HG02623 (cell line): ENCODE measurements around the gene TMEM150B.

Experiments used
- ATAC-seq: cut with Tn5 transposase; IDR thresholded peaks from one replicate; pipeline ENCODE4 v1.9.1; 2021; ENCODE audit warnings: moderate library complexity; ENCODE audit not compliant: unreplicated experiment

TMEM150B gene

GRCh38 chr19:55355213-55355821 is 30.2 kb upstream of the TMEM150B start:
- no peak for ATAC-seq

- no peak for ATAC-seq
Observed at GRCh38 chr19:55354698-55355212, 29.6 kb upstream of the TMEM150B start, which contains the start of gene COX6B2. TSS of gene COX6B2 (minus strand) at chr19:55354719. CDS start at chr19:55354521, 198 bp downstream.

GRCh38 chr19:55353803-55354697 is 28.9 kb upstream of the TMEM150B start:
- ATAC-seq, result no peak

- ATAC-seq, result no peak
Observed at GRCh38 chr19:55353356-55353802, 28.2 kb upstream of the TMEM150B start.

GRCh38 chr19:55352549-55353145 is 27.5 kb upstream of the TMEM150B start:
- ATAC-seq, result no peak

- no peak for ATAC-seq
Observed at GRCh38 chr19:55352040-55352439, 26.9 kb upstream of the TMEM150B start.

GRCh38 chr19:55350620-55351315 is 25.6 kb upstream of the TMEM150B start:
- ATAC-seq, result no peak

- ATAC-seq, result no peak
Observed at GRCh38 chr19:55348317-55349034, 23.3 kb upstream of the TMEM150B start.

GRCh38 chr19:55347442-55348009 is 22.4 kb upstream of the TMEM150B start:
- ATAC-seq, result no peak

GRCh38 chr19:55346725-55347441 is 21.7 kb upstream of the TMEM150B start:
- no peak for ATAC-seq

GRCh38 chr19:55345818-55346724 is 20.9 kb upstream of the TMEM150B start:
- no peak for ATAC-seq

GRCh38 chr19:55345101-55345817 is 20.1 kb upstream of the TMEM150B start:
- no peak for ATAC-seq

GRCh38 chr19:55344444-55344843 is 19.3 kb upstream of the TMEM150B start:
- no peak for ATAC-seq

GRCh38 chr19:55341595-55342531 is 16.7 kb upstream of the TMEM150B start:
- no peak for ATAC-seq

- ATAC-seq, result no peak
Observed at GRCh38 chr19:55341171-55341588, 16.0 kb upstream of the TMEM150B start.

- no peak for ATAC-seq
Observed at GRCh38 chr19:55340784-55341147, 15.6 kb upstream of the TMEM150B start.
